ENCODE measurements around the gene IFFO2. TPM values are rescaled to one million over a fixed set of nuclear protein-coding genes. Genes with fewer than 3 reads are reported as not detected.

IFFO2 gene
- total and polyA plus RNA-seq, 8 donors: 13.9 to 38.4 (median 24.3) TPM

DNA sequence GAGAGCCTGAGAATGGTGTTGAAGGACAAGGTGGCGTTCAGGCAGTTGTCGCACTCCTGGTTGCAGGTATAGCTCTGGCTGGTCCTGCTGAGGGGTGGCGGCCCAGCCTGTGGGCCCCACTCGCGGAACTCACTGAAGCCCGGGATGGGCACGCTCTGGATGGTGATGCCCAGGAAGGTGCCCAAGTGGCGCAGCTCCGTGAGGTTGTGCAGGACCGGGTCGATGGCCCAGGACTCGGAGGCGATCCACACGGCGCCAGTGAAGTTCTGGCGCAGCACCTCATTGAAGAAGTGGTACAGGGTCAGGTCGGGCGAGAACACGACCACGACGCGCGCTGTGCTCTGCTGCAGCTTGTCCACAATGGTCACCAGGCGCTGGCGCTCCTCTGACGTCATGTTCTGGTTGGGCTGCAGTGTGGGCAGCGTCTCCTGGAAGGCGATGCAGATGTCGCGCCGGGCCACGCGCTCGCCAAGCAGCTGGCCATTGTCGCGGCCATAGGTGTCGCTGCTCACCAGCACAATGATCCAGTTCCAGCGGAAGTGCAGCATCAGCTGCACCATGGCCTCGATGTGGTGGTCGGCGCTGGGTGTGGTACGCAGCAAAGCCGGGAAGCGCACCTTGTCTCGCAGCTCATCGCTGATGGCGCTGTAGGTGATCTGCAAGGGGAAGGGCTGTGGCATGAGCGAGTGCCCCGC, 102.0 kb downstream of the IFFO2 start:
- no peak for TF ChIP-seq CTCF (IDR thresholded peaks at IDR 0.05)
- ATAC-seq: no peak
- DNase-seq: no peak
- Histone ChIP-seq H3K27me3 (no peaks in the 10 kb centered on the region), H3K4me1 (no peaks in the 10 kb centered on the region), H3K4me3 (no peak overlapping the region), H3K36me3 (no peaks in the 10 kb centered on the region), H3K27ac (no peak overlapping the region), H3K9me3 (no peaks in the 10 kb centered on the region)
- WGBS, 2 donors: 70 to 83% methylated on average over 48 to 49 of the region's 49 CpGs
- intact Hi-C loops (cut with DNase I): no loop called here
- no peak for FAIRE-seq

Small RNA genes within 50 kb of the gene (microRNA-seq; reads per million reads assigned to microRNA genes)
- 0 reads per million in 2 donors for gene MIR1290
- gene MIR4695: 0 reads per million in 2 donors

Other genes with a start within 250 kb of the IFFO2 start
- gene TAS1R2, start 97.0 kb downstream of the IFFO2 start, total RNA-seq: not detected
- gene TAS1R2, start 97.0 kb downstream of the IFFO2 start, polyA plus RNA-seq: not detected
- 1 to 10 TPM; 1.4 to 5.9 (median 3.5) TPM for gene ALDH4A1, start 54.1 kb downstream of the IFFO2 start, total RNA-seq
- 1 to 10 TPM; 6.0 to 7.6 TPM for gene ALDH4A1, start 54.1 kb downstream of the IFFO2 start, polyA plus RNA-seq

Data from pancreas (tissue), 10 donors.